ENCODE data around the gene CDC5L.

Gene CDC5L

GRCh38 chr6:44462797-44463727, 75.6 kb downstream of the CDC5L start:
- Histone ChIP-seq H3K9me3 (ENCODE audit: insufficient read depth, low read length, severe bottlenecking) (no peaks in the 10 kb centered on the region), H3K9ac (ENCODE audit: low read depth, low read length) (no peak overlapping the region), H3K36me3 (ENCODE audit: insufficient read depth, low read length) (no peaks in the 10 kb centered on the region), H3K4me2 (ENCODE audit: insufficient read depth, low read length) (no peak overlapping the region), H4K20me1 (ENCODE audit: insufficient read depth, low read length) (no peaks in the 10 kb centered on the region), H3K27me3 (ENCODE audit: insufficient read depth, low read length, poor library complexity) (no peaks in the 10 kb centered on the region), H3K79me2 (ENCODE audit: insufficient read depth, low read length) (no peaks in the 10 kb centered on the region), H2AFZ (ENCODE audit: low read depth, low read length) (no peak overlapping the region), H3K27ac (ENCODE audit: low read length) (no peak overlapping the region), H3K4me1 (ENCODE audit: insufficient read depth, low read length) (no peaks in the 10 kb centered on the region), H3K4me3 (ENCODE audit: low read depth in 1 of 2, low read length in 2 of 2) (no peak overlapping the region)
- TF ChIP-seq CTCF (IDR thresholded peaks at IDR 0.05; ENCODE audit: borderline replicate concordance, extremely low read depth, low read length, poor library complexity, severe bottlenecking) (no peak), EZH2 (IDR thresholded peaks at IDR 0.05; ENCODE audit: borderline replicate concordance, low read depth, low read length, severe bottlenecking) (no peak)
- DNase-seq = no peak
- no peak for ATAC-seq (ENCODE audit: insufficient read depth, low read depth)

GRCh38 chr6:44463728-44464450, 76.4 kb downstream of the CDC5L start:
- Histone ChIP-seq H3K4me3 (ENCODE audit: low read depth in 1 of 2, low read length in 2 of 2) (no peak overlapping the region), H4K20me1 (ENCODE audit: insufficient read depth, low read length) (no peaks in the 10 kb centered on the region), H3K4me1 (ENCODE audit: insufficient read depth, low read length) (no peaks in the 10 kb centered on the region), H3K27me3 (ENCODE audit: insufficient read depth, low read length, poor library complexity) (no peaks in the 10 kb centered on the region), H3K4me2 (ENCODE audit: insufficient read depth, low read length) (no peak overlapping the region), H3K27ac (ENCODE audit: low read length) (no peak overlapping the region), H2AFZ (ENCODE audit: low read depth, low read length) (no peak overlapping the region), H3K36me3 (ENCODE audit: insufficient read depth, low read length) (no peaks in the 10 kb centered on the region), H3K9ac (ENCODE audit: low read depth, low read length) (no peak overlapping the region), H3K9me3 (ENCODE audit: insufficient read depth, low read length, severe bottlenecking) (no peaks in the 10 kb centered on the region), H3K79me2 (ENCODE audit: insufficient read depth, low read length) (no peaks in the 10 kb centered on the region)
- DNase-seq (no peak), ATAC-seq (ENCODE audit: insufficient read depth, low read depth) (no peak)
- TF ChIP-seq CTCF (IDR thresholded peaks at IDR 0.05; ENCODE audit: borderline replicate concordance, extremely low read depth, low read length, poor library complexity, severe bottlenecking) (no peak), EZH2 (IDR thresholded peaks at IDR 0.05; ENCODE audit: borderline replicate concordance, low read depth, low read length, severe bottlenecking) (no peak)

- ATAC-seq (ENCODE audit: insufficient read depth, low read depth) = no peak
- H3K27me3 ChIP-seq (ENCODE audit: insufficient read depth, low read length, poor library complexity) = no peaks in the 10 kb centered on the region
Observed at GRCh38 chr6:44464527-44465310, 77.2 kb downstream of the CDC5L start.

More at GRCh38 chr6:44464527-44465310, 77.2 kb downstream of the CDC5L start:
- Histone ChIP-seq H4K20me1 (ENCODE audit: insufficient read depth, low read length) (no peaks in the 10 kb centered on the region), H3K36me3 (ENCODE audit: insufficient read depth, low read length) (no peaks in the 10 kb centered on the region), H3K9ac (ENCODE audit: low read depth, low read length) (no peak overlapping the region), H2AFZ (ENCODE audit: low read depth, low read length) (no peak overlapping the region), H3K4me1 (ENCODE audit: insufficient read depth, low read length) (no peaks in the 10 kb centered on the region), H3K79me2 (ENCODE audit: insufficient read depth, low read length) (no peaks in the 10 kb centered on the region), H3K27ac (ENCODE audit: low read length) (no peak overlapping the region), H3K4me3 (ENCODE audit: low read depth in 1 of 2, low read length in 2 of 2) (no peak overlapping the region), H3K9me3 (ENCODE audit: insufficient read depth, low read length, severe bottlenecking) (no peaks in the 10 kb centered on the region), H3K4me2 (ENCODE audit: insufficient read depth, low read length) (no peak overlapping the region)
- DNase-seq = no peak
- no peak for TF ChIP-seq CTCF (IDR thresholded peaks at IDR 0.05; ENCODE audit: borderline replicate concordance, extremely low read depth, low read length, poor library complexity, severe bottlenecking)
- no peak for TF ChIP-seq EZH2 (IDR thresholded peaks at IDR 0.05; ENCODE audit: borderline replicate concordance, low read depth, low read length, severe bottlenecking)

Measured in DND-41 (cell line).